Prostate gland (tissue), 2 donors: ENCODE results near the gene DCAF10. TPM values are rescaled to one million over a fixed set of nuclear protein-coding genes. Genes with fewer than 3 reads are reported as not detected.

ENCODE experiments used
- DNase-seq: peaks from one replicate; pipeline ENCODE4 v3.0.0-alpha.2; 2019; ENCODE audit warnings: low spot score
- H3K27ac ChIP-seq, 2 donors: fragments of 200-600 bp; sonication (generic); 2 replicates each; pipeline ENCODE4 v1.5.1; 2017 to 2019
- H3K27me3 ChIP-seq: fragments of 200-600 bp; sonication (generic); replicated peaks from 2 replicates; pipeline ENCODE4 v1.5.1; 2019; ENCODE audit not compliant: insufficient read depth
- H3K36me3 ChIP-seq, 2 donors: fragments of 200-600 bp; sonication (generic); 1 replicate in 1 of 2; 2 replicates in 1 of 2; pipeline versions ENCODE4 v1.5.1 to v1.8.1; 2017 to 2019
- H3K4me1 ChIP-seq: fragments of 200-600 bp; sonication (generic); replicated peaks from 2 replicates; pipeline ENCODE4 v1.5.1; 2019
- H3K4me3 ChIP-seq, 2 donors: fragments of 200-600 bp; sonication (generic); 2 replicates each; pipeline ENCODE4 v1.5.1; 2017 to 2019
- H3K9me3 ChIP-seq: fragments of 200-600 bp; sonication (generic); 2 replicates; pipeline ENCODE4 v1.5.1; 2017
- CTCF ChIP-seq, 4 experiments: fragments of 200-600 bp in 2 of 4; fragments of 450-650 bp in 2 of 4; sonication (generic) in 2 of 4; IDR thresholded peaks; 1 replicate in 3 of 4; 2 replicates in 1 of 4; pipeline ENCODE4 v1.5.1; 2016 to 2019; ENCODE audit warnings: antibody characterized with exemption in 4 of 4, mild to moderate bottlenecking in 2 of 4, moderate library complexity in 2 of 4
- POLR2A ChIP-seq: fragments of 450-650 bp; IDR thresholded peaks from one replicate; pipeline ENCODE4 v1.6.1; 2016; ENCODE audit warnings: antibody characterized with exemption, mild to moderate bottlenecking
- POLR2AphosphoS5 ChIP-seq: sonication (generic); formaldehyde crosslinking; IDR thresholded peaks from one replicate; pipeline ENCODE4 v1.6.1; 2017; ENCODE audit warnings: antibody characterized with exemption
- WGBS: methylation state at CpG from one replicate; pipeline ENCODE4 v1.1.5; 2018; 5-methylcytosine and 5-hydroxymethylcytosine counted together
- intact Hi-C: fragments of 100-400 bp; cut with DNase I; formaldehyde crosslinking; loops from one replicate; pipeline ENCODE4 v1.14.2; 2022
- total RNA-seq, 2 donors: library from RNA; depleted of rRNA; stranded (reverse); fragments of >200 nt; gene quantifications; one replicate each; pipeline ENCODE4 v1.1.0, GENCODE V29; 2016

DCAF10 gene
- total RNA-seq, 2 donors from 2014 or later: 24.2 to 30.5 TPM

GRCh38 chr9:37910271-37910670 is 109.7 kb downstream of the DCAF10 start:
- no peak for TF ChIP-seq CTCF (IDR thresholded peaks at IDR 0.05)
- TF ChIP-seq POLR2A: no peak
- TF ChIP-seq POLR2AphosphoS5: no peak
- WGBS: 94% methylated on average over 4 of the region's 4 CpGs
- peaks cover 2% of the 10 kb centered on the region for H3K4me1 ChIP-seq
- no peaks in the 10 kb centered on the region for H3K27me3 ChIP-seq
- intact Hi-C loops: loop anchor here (5.0 to 10.0 kb wide), 2 partner anchors 252 to 355 kb away; no protein-coding TSS in a partner anchor
- no peak overlapping the region for H3K27ac ChIP-seq
- H3K4me3 ChIP-seq: no peak overlapping the region
- no peaks in the 10 kb centered on the region for H3K36me3 ChIP-seq
- no peak for DNase-seq
- no peaks in the 10 kb centered on the region for H3K9me3 ChIP-seq

- Histone ChIP-seq H3K4me1 (peaks cover 2% of the 10 kb centered on the region), H3K27ac (no peak overlapping the region), H3K27me3 (no peaks in the 10 kb centered on the region), H3K9me3 (no peaks in the 10 kb centered on the region), H3K36me3 (no peaks in the 10 kb centered on the region), H3K4me3 (no peak overlapping the region)
- DNase-seq: no peak
- 60% methylated on average over 6 of the region's 6 CpGs for WGBS
- no peak for TF ChIP-seq POLR2A
- TF ChIP-seq CTCF (IDR thresholded peaks at IDR 0.05): no peak
- TF ChIP-seq POLR2AphosphoS5: no peak
- intact Hi-C loops: loop anchor here (5.0 to 10.0 kb wide), 2 partner anchors 251 to 354 kb away; no protein-coding TSS in a partner anchor
Measured at GRCh38 chr9:37911271-37911681, 110.7 kb downstream of the DCAF10 start.

- peak; percentile 72 for TF ChIP-seq POLR2AphosphoS5
- no peak for TF ChIP-seq POLR2A
- peak; percentile 94 to 97 (median 96) for TF ChIP-seq CTCF (IDR thresholded peaks at IDR 0.05)
- intact Hi-C loops: loop anchor here (5.0 to 10.0 kb wide), 2 partner anchors 249 to 351 kb away; no protein-coding TSS in a partner anchor
- Histone ChIP-seq H3K27ac (no peak overlapping the region), H3K9me3 (no peaks in the 10 kb centered on the region), H3K27me3 (no peaks in the 10 kb centered on the region), H3K36me3 (no peaks in the 10 kb centered on the region), H3K4me3 (no peak overlapping the region), H3K4me1 (peaks cover 2% of the 10 kb centered on the region)
- WGBS: 43% methylated on average over 11 of the region's 11 CpGs
- DNase-seq: peak; percentile 82
Measured at GRCh38 chr9:37913480-37914153, 113.0 kb downstream of the DCAF10 start.

GRCh38 chr9:37914154-37914551 is 113.6 kb downstream of the DCAF10 start:
- Histone ChIP-seq H3K27ac (no peak overlapping the region), H3K36me3 (no peaks in the 10 kb centered on the region), H3K9me3 (no peaks in the 10 kb centered on the region), H3K4me3 (no peak overlapping the region), H3K27me3 (no peaks in the 10 kb centered on the region), H3K4me1 (peaks cover 2% of the 10 kb centered on the region)
- DNase-seq: no peak
- TF ChIP-seq POLR2A: no peak
- TF ChIP-seq POLR2AphosphoS5: no peak
- TF ChIP-seq CTCF (IDR thresholded peaks at IDR 0.05): no peak
- WGBS: 73% methylated on average over 8 of the region's 8 CpGs
- intact Hi-C loops: loop anchor here (5.0 to 10.0 kb wide), 2 partner anchors 248 to 351 kb away; no protein-coding TSS in a partner anchor
